Tongue (tissue), 2 donors: ENCODE data around the gene CCDC88C. TPM values are rescaled to one million over a fixed set of nuclear protein-coding genes. Genes with fewer than 3 reads are reported as not detected.
A peak's percentile ranks its signal among the peaks of the same experiment; 100 is the strongest.
"Not testable (repeated sequence)": the region's sequence is repeated elsewhere in the genome, so short reads cannot be mapped to it uniquely, and the experiment has no call there.

Experiments used
- DNase-seq: peaks from one replicate; pipeline ENCODE4 v3.0.0-alpha.2; 2015
- total RNA-seq: library from RNA; depleted of rRNA; stranded (reverse); fragments of >200 nt; gene quantifications from one replicate; pipeline ENCODE4 v1.2.3, GENCODE V29; 2014

CCDC88C gene
- total RNA-seq, 1 donor from 2014 or later: 29.8 TPM

DNA sequence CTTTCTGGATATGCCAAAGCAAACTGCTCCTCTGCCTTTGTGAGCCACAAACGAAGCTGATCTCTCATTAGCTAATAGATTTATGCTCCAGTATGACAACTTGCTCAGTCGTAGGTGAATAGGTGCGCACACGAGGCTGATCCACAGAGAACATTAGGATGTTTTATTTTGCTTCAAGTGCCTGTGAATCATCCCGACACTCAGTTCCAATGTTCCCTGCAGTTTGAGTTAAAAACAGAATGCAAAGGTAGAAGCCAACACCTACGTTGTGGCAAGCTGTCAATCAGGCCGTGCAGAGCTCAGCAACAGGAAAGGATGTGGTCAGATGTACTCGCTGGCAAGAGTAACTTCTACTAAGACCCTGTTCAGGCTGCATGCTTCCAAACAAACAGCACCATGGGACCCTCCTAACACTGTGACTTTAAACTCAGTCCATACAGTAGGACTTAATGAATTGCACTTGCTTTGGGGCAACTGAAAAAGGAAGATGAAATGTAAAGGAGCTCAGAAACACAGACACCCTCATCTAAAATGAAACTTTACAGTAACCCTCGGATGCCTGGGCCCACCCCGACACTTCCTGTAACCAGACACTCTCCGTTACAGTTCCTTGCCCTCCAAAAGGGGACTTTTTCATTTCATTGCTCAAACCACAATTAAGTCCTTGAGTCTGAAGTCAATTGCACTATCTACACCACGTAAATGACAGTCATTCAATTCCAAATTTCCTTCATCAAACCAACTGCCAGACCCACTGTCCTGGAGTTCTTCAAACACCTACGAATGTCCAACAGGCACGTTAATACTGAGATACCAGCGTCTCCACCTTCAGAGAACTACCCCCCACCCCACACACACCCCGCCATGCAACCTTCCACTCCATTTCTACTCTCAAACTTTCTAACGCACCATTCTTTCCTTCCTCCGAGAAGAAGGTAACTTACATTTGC lies 1.6 kb downstream of the CCDC88C start:
- no peak for DNase-seq

DNA sequence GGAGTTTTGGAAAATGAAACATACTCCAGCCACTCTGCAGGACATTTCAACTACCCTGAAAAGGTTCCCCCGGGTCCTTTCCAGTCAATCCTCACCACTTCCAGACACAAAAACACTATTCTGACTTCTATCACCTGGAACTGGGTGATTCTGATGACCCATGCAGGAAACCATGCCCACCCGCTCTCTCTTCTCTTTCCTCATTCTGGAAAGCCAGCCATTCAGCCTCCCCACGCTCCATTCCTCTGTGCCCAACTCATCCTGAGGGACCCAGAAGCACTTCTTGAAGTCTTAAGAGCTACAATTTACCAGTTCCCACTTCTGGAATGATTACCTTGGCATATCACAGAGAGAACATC lies 3.2 kb downstream of the CCDC88C start:
- no peak for DNase-seq

DNA sequence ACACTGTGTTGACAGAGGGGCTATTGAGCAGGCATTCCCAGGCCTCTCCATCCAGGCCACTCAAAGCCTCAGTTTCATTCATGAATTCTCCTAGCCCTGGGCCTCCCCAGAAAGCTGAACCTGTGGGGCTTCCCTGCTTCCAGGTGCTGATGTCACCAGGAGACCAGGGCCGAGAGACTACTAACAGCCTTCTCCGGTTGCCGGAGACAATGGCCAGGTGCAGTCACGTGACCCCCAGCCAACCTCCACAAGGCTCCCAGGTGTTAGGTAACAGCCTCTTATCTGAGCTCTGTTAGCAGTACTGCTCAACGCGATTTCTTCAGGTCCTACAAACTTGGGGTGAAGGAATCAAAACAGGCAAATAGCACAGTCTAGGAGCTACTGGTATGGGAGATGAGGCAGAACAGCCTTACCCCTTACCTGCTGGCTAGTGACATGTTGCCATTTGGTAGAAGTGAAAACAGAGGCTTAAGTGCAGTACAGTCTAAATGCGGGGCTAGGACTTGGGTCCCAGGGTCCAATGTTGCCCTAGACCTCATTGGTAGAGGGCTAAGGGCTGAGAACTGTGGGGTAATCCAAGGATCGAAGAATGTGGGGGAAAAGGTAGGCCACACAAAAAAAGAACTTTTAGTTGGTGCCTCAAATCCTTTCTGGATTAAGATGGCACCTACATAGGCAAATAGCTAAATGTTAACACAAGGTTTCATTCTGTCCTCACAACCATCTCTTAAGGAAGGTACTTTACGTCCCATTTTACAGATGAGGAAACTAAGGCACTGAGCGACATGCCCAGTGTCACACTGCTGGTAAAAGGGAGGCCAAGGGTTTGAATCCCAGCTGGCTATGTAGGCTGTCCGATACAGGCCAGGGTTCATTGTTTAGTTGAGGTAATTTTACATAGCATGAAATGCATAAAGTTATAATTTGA lies 3.8 kb downstream of the CCDC88C start:
- DNase-seq: no peak

DNA sequence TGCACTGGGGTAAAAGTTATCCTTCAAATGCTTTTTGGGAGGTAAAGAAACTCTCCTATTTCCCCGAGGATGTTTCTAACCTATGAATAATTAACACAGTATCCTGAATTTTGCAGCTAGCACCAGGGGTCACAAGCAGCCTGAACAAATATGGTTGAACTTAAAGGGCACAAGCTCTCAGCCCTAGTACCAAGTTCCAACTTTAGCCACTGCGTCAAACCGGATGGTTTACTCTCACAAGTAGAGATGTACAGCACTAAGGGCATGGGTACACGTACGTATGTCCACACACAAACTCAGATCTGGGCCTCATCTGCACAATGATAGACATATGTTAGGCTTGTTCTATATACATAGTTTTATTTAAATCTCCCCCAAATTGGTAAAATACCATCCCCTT lies 4.7 kb downstream of the CCDC88C start:
- DNase-seq: no peak

DNA sequence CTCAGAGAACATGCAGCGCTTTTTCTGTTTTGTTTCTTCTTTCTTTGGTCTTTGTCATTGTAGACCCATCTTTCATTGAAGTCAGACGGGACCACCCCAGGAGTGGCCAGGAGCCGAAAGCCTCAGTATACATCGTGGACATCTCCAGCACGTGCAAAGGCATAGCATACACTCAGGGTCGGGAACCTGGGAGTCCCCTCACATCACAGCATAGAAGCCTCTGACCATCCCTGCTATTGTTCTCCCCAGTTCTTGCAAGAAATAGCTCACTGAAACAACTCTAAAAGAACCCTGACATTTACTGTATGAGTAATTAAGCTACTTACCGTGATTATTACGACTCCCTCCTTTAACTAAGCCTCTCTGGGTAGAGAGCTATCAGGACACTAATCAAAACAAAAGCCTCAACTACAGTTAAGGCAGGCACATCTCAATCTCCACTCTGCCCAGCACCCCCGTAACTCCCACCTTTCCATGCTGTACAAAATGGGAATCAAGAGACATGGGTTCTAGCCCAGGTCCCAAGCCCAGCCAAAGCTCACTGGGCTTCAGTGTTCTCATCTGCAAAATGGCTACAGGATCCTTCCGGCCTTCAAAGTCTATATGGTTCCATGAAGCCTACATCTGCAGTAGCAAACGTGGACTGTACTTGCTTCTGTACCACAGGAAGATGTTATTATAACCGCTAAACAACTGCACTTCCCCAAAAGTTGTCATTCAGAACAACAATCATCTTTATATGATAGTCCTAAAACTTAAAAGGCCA lies 6.7 kb downstream of the CCDC88C start:
- DNase-seq: no peak

DNA sequence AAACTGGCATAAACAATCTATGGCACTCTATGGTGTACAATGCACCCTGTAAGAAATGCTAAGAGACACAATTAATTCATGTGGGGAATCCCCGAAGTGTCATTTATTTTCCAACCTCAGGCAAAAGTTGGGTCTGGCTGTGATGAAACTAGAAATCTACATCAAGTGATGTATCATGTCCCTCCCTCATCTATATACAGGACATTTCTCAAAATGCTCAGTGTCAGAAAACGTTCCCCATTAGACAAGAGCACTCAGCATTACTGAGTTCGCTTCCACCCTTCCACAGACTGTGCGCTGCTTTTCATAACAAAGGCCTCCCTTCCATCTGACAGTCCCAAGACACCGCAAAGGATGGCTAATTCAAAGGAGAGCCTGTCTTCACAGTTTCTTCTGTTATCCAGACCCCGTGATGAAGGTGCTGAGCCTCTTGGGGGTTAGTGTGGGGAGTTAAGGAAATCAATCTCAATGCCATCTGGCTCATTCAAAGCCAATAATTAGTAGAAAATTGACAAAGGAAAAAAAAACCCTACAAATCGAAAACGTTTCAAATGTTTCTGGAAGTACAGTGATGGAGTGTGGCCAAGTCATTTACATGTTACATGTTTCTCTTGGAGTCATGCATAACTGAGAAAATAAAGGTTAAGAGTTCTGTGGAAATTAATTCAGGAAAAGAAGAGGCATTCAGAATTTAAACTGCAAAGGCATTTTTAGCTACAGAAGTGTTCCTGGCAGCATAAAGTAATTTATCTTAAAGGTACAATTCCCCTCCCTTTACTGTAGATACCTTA lies 7.5 kb downstream of the CCDC88C start:
- DNase-seq: no peak

DNA sequence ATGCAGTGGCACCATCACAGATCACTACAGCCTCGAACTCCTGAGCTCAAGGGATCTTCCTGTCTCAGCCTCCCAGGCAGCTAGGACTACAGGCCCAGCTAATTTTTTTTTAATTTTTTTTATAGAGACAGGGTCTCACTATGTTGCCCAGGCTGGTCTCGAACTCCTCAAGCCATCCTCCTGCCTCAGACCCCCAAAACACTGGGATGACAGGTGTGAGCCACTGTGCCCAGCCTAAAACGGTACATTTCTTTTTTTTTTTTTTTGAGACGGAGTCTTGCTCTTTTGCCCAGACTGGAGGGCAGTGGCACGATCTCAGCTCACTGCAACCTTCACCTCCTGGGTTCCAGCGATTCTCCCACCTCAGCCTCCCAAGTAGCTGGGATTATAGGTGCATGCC lies 8.4 kb downstream of the CCDC88C start:
- DNase-seq: not testable (repeated sequence)

- no peak for DNase-seq
Observed at GRCh38 chr14:91406982-91407381, 10.6 kb downstream of the CCDC88C start.

GRCh38 chr14:91406451-91406850 lies 11.2 kb downstream of the CCDC88C start:
- DNase-seq: no peak

- DNase-seq: no peak
Observed at GRCh38 chr14:91405724-91406435, 11.7 kb downstream of the CCDC88C start.

DNA sequence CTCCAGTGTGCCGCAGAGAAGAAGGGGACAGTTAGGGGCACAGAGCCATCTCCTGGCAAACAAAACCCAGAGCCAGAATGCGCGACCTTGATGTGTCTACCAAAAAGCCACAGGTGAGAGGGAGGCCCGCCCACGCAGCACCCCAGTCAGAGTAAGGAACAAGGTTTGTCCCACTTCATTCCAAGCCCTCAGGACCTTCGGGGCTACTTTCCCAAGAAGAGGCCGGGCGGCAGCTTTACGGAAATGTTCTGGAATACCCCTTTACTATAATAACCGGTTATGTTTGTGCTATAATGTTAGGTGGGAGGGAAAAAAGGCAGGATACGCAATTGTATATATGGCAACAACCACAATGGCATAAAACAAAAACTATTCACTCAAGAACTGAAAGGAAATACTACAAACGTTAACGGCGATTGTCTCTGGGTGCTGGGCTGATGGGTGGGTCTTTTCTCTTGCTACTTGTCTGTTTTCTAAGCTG lies 12.3 kb downstream of the CCDC88C start:
- DNase-seq: no peak

DNA sequence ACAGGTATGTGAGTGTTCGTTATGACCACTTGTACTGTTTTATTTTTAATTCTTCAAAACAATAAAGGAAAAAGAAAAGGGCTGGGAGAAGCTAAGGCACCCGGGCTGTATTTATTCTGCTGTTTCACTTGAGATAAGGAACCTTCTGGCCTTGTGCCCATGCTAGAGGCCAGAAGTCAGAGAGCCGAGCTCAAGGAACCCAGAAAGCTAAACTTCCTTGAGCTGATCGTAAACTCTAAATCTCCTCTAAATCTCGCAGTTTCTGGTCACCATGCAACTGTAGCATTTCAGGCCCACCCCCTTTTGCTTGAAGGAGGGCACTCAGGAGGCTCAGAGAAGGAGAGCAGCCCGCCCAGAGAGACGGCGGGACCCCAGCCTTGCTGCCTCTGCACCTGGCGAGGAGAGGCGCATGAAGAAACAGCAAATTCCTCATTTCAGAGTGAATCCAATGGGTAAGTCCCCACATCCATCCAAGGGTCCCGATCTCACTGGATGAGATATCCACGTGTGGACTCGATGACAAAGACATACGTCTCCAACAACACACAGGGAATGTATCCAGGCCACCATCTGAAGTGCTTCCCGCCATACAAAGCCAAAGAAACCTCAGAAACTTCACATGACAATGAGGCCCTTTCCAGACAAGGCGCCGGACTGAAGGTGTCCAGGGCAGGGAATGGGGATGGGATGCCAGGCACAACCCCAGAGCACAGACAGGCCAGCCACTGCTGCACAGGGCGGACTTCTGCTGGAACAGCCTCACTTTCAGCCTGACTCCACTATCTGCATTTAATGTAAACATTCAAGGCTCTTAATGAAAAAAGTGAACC lies 14.6 kb downstream of the CCDC88C start:
- DNase-seq: peak; percentile 48

DNA sequence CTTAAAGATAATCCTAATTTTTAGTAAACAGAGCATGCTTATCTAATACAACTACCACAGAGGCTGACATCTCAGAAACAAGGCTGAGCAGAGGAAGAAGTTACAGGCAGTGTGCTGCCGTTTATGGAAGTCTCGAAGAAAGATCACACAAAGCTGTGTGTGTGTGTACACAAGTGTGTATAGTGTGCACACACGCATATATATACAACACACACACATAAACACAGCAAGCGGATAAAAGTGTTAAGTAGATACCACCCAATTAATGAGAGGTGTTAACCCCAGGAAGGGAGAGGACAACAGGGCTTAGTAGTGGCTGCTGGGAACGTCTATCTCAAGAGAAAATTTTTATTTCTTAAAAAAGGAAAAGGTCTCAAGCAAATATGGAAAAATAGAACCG lies 15.3 kb downstream of the CCDC88C start:
- DNase-seq: no peak

- no peak for DNase-seq
Observed at GRCh38 chr14:91401751-91402150, 15.9 kb downstream of the CCDC88C start.

DNA sequence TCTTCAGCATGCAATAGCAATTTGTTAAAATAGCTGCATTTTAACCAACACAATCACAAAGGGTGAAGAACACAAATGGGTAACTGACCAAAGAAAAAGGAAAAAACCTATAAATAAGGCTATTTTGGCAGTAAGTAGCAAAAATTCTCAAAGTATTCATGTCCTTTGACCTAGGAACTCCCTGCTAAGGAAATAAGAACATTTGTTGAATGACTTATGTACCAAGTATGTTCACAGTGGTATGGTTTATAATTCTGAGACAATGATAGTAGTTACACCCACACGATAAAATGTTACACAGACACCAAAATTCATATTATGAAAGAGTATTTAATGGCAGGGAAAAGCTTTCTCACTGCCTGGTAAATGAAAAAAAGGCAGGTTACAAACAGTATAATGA lies 16.9 kb downstream of the CCDC88C start:
- DNase-seq: no peak

DNA sequence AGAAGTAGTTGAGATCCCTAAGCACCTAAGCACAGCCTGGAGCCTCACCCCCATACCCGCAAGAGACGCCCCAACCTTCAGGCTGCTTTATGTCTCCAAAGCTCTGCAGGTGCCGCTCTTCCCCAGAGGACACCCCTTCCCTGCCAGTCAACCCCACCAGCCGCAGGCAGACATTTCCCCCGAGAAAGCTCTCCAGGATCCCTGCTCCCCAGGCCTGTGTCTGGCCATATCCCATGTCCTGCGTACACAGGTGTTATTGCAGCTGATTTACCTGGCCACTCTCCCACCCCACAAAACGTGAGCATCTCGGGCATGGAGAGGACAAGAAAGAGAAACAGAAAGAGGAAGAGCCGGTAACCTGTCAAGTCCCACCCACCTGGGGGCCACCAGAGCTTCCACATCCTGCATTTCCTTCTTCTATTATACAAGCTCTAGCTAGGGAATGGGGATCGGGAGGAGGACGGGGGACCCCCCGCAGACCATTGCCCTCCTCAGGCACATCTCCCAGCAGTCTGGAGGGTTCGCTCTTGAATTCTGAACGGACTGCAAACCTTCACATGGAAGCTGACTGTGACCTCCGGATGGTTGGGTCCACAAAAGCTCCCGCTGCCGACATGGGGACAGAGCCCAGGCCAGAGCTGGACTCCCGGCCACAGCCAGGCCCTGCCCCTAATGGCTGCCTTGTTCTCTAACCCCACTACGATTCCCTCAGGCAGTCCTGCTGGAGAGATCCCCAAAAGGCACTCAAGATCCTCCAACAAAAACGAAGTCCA lies 17.6 kb downstream of the CCDC88C start:
- no peak for DNase-seq

GRCh38 chr14:91398707-91399106 lies 18.9 kb downstream of the CCDC88C start:
- DNase-seq: no peak

DNA sequence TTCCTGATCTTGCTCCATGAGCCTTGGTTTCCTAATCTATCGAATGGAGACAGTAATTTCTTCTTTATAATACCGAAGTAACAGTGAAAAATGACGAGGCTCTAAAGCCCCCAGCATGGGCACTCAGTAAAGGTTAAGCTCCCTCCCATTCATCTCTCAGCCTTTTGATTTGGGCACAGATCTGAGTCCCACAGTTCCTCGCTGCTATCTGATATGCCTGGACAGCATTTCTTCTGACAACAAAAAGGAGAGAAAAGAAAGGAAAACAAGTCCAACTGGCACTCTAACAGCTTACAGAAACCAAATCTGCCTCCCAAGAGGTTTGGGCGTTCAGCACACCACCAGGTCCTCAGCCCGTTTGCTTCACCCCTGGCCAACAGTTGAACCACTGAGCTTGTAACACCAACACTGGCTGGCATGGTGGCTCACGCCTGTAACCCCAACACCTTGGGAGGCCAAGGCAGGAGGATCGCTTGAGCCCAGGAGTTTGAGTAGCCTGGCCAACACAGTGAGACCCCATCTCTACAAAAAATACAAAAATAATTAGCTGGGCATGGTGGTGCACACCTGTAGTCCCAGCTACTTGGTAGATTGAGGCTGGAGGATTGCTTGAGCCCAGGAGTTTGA lies 19.5 kb downstream of the CCDC88C start:
- DNase-seq: no peak
